Measurements from ENCODE around the gene TSSC4.

- no peak for TF ChIP-seq CTCF (IDR thresholded peaks at IDR 0.05; ENCODE audit: low read depth, low read length, poor library complexity, severe bottlenecking)
- no peak for TF ChIP-seq EZH2phosphoT487 (IDR thresholded peaks at IDR 0.05; ENCODE audit: borderline replicate concordance, low read length)
These were observed 1.6 kb downstream of the TSSC4 start for GRCh38 chr11:2402106-2402505.

Measured in DOHH2 (cell line).